Bronchial epithelial cell (primary cell): ENCODE data around the gene RTKN2. TPM values are rescaled to one million over a fixed set of nuclear protein-coding genes. Genes with fewer than 3 reads are reported as not detected.
A peak's percentile ranks its signal among the peaks of the same experiment; 100 is the strongest.

ENCODE experiments used
- DNase-seq: peaks from one replicate; pipeline ENCODE4 v3.0.0-alpha.2; 2010; ENCODE audit warnings: low read depth
- FAIRE-seq: peaks from 2 replicates; lab custom pipeline; 2011; peaks lifted over from hg19 to GRCh38; lab: Jason Lieb, UNC
- H3K27me3 ChIP-seq: 2 replicates; pipeline ENCODE4 v1.5.1; 2011; ENCODE audit warnings: low read length; ENCODE audit not compliant: control insufficient read depth, insufficient read depth
- H3K36me3 ChIP-seq: 2 replicates; pipeline ENCODE4 v1.5.1; 2011; ENCODE audit warnings: low read length; ENCODE audit not compliant: control insufficient read depth, insufficient read depth
- H3K4me3 ChIP-seq: 2 replicates; pipeline ENCODE4 v1.5.1; 2011; ENCODE audit warnings: mild to moderate bottlenecking, low read depth, low read length, control low read depth
- total RNA-seq: library from RNA; depleted of rRNA; stranded (reverse); fragments of >200 nt; gene quantifications from 2 replicates; pipeline ENCODE4 v1.2.1, GENCODE V29; 2014
- TF ChIP-seq, protein P1 (sequence below): IDR thresholded peaks from 2 replicates; pipeline ENCODE4 v1.5.1; 2011; ENCODE audit warnings: mild to moderate bottlenecking, moderate library complexity, low read length, control low read depth, inconsistent platforms; ENCODE audit not compliant: insufficient read depth, severe bottlenecking

RTKN2 gene
- total RNA-seq, 1 donor from 2014 or later = 0.79 TPM

DNA sequence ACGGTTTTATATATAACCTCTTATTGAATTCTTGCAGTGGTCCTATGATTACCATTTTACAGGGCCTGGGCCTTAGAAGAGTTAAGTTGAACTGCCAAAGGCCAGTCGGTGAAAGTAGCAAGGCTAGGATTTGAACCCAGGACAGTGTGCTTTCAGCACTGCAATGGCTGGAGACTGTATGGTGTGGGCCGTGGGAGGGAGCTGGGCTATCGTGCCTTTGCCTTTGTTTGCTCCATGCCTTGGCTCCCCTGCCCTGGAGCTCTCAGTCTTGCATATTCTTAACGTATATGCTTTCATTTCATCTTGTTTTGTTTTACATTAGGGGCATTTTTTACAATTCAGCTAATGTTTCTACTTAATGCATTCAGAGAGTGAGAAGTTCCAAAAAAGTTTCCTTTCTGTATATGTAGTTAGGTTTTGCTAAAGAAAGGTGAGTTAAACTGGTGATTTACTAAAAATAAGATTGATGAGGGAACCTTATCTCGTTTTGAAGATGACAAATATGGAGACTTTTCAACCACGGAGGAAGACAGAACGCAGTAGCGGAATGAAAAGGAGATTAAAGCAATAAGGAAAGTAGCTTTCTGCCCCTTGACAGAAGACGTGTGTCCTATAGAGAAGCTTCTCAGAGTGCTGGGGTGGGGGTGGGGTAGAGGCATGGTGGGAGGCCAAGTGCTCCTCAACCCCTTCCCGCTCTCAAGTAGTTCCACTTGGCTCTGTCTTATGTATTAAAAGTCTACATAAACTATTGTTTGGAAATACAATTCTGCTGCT lies 82.5 kb downstream of the RTKN2 start:
- TF ChIP-seq, protein P1, sequence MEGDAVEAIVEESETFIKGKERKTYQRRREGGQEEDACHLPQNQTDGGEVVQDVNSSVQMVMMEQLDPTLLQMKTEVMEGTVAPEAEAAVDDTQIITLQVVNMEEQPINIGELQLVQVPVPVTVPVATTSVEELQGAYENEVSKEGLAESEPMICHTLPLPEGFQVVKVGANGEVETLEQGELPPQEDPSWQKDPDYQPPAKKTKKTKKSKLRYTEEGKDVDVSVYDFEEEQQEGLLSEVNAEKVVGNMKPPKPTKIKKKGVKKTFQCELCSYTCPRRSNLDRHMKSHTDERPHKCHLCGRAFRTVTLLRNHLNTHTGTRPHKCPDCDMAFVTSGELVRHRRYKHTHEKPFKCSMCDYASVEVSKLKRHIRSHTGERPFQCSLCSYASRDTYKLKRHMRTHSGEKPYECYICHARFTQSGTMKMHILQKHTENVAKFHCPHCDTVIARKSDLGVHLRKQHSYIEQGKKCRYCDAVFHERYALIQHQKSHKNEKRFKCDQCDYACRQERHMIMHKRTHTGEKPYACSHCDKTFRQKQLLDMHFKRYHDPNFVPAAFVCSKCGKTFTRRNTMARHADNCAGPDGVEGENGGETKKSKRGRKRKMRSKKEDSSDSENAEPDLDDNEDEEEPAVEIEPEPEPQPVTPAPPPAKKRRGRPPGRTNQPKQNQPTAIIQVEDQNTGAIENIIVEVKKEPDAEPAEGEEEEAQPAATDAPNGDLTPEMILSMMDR = no peak
- Histone ChIP-seq H3K36me3 (no peaks in the 10 kb centered on the region), H3K4me3 (no peak overlapping the region), H3K27me3 (no peaks in the 10 kb centered on the region)
- FAIRE-seq (no peak), DNase-seq (no peak)

DNA sequence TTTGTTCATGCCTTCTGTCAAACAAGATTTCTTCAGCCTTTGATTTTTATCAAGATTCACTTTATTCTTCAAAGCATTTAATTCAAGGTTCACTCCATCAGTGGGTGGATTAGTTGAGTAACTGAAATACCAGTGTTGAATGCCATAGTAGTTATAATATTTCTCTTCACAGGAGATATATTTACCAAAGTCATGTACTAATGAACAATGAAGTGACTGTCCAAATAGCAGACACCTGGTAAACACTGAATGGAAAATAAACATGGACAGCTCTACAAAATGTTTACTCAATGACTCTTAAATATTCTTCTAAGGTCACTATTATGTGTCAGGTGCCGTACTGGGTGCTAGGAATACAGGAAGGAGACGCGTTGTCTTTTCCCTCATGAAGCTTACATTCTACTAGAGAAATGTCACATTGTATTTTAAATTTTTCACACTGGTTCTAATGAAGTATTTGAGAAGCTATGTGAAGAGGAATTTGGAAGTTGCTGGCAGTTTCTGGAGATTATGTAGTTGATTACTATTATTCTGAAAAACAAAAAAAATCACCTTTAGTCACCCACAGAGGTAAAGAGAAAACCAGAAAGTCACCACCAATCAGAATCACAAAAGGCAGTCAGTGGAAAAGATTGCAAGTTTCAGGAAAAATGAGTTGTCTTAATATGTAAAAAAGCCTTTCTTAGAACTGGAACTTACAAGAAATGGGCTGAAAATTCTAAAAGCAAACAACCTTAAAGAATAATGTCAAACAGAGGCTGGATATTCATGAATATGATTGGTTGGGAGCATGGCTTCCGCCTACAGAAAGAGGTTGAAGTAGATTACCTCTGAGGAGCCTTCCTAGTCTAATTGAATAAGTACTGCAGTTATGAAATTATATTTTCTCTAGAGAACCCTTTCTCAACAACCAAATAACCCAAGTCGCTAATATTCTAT lies 84.5 kb downstream of the RTKN2 start:
- DNase-seq (peak; percentile 9), FAIRE-seq (no peak)
- no peak overlapping the region for H3K4me3 ChIP-seq
- no peaks in the 10 kb centered on the region for H3K27me3 ChIP-seq
- H3K36me3 ChIP-seq = no peaks in the 10 kb centered on the region
- TF ChIP-seq, protein P1 = no peak

DNA sequence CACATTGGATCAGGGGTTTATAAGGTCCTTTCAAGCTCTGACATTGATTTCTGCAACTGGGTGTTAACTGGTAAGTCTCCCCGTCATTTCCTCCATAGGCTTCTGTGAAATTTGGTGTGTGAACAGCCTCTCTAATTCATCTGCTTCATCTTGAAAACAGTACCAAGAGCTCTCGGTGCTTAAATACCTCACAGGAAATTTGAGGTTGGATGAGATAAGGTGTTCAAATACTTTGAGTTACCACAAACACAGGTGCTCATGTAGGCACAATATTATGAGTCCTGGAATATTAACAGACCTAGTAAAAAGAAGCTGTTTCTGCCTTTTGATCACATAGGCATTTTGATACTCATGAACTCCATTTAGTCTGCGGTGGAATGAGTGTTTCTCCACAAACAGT lies 85.2 kb downstream of the RTKN2 start:
- H3K27me3 ChIP-seq = no peaks in the 10 kb centered on the region
- DNase-seq (peak; percentile 13), FAIRE-seq (no peak)
- TF ChIP-seq, protein P1 = no peak
- H3K4me3 ChIP-seq = no peak overlapping the region
- no peaks in the 10 kb centered on the region for H3K36me3 ChIP-seq

DNA sequence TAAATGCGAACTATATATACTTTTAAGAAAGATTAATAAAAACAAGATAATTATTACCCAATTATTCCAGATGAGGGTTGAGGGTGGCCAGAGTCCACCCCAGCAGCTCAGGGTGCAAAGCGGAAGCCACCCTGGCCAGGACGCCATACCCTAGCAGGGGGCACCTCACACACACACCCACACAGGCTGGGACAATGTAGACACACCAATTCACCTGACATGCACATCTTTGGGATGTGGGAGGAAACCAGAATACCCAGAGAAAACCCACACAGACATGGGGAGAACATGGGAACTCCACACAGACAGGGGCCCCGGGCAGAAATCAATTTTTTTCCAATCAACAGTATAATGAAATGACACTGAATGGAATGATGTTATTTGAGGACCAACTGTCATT lies 86.0 kb downstream of the RTKN2 start:
- H3K4me3 ChIP-seq = no peak overlapping the region
- H3K27me3 ChIP-seq = no peaks in the 10 kb centered on the region
- DNase-seq = no peak
- H3K36me3 ChIP-seq = no peaks in the 10 kb centered on the region
- TF ChIP-seq, protein P1 = no peak
- FAIRE-seq = no peak

DNA sequence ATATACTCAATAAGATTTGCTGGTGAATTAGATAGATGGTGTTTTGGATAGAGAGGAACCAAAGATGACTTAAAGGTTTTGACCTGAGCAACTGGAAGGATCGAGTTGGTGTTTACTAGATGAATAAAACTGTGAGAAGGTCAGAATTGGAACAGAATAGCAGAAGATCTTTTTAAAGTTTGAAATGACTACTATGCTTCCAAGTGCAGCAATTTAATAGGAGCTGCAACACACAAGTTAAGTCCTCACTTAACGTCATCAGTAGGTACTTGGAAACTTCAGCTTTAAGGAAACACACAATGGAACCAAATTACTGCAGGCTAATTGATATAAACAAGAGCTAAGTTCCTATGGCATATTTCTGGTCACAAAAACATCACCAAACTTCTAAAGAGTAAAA lies 86.5 kb downstream of the RTKN2 start:
- Histone ChIP-seq H3K4me3 (no peak overlapping the region), H3K27me3 (no peaks in the 10 kb centered on the region), H3K36me3 (no peaks in the 10 kb centered on the region)
- TF ChIP-seq, protein P1 = no peak
- no peak for FAIRE-seq
- no peak for DNase-seq
